IPS-NIHi7 (cell line): ENCODE results near the gene JUP.

Experiments used
- DNase-seq: peaks from one replicate; pipeline ENCODE4 v3.0.0; 2012; ENCODE audit warnings: mixed read lengths; ENCODE audit errors: extremely low spot score

The JUP gene

GRCh38 chr17:41810659-41811548 lies 24.4 kb upstream of the JUP start:
- DNase-seq = no peak

DNA sequence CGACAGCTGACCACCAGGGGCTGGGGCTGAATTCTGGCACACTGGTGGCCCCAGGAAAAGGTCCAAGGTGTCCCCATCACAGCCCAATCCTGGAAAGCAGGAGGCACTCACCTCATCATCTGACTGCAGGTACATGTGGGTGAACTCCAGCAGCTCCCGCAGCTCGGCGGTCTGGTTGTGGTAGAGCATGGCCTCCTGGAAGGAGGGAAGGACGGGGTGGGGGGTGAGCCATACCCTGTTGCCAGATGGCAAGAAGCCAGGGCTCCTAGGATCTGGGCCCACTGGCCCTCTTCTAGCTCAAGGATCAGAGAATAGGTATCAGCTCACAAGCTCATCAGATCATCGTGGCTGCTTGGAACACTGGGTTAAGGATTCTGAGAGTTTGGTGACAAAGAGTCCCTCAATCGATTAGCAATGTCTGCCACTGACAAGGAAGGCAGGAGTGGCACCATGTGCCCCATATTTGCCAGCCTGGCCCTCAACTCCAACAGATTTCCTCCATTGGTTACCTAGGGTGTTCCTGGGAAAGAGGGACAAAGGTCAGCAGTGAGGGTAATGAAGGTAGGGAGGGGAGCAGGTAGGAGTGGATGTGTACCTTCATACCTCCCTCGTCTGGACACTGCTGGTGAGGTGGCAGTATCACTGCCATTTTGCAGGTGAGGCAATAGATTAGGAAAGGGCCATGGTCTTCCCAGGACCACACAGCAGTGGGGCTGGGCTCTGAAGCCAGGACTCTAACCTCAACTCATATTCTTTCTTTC lies 20.4 kb upstream of the JUP start:
- DNase-seq = no peak

DNA sequence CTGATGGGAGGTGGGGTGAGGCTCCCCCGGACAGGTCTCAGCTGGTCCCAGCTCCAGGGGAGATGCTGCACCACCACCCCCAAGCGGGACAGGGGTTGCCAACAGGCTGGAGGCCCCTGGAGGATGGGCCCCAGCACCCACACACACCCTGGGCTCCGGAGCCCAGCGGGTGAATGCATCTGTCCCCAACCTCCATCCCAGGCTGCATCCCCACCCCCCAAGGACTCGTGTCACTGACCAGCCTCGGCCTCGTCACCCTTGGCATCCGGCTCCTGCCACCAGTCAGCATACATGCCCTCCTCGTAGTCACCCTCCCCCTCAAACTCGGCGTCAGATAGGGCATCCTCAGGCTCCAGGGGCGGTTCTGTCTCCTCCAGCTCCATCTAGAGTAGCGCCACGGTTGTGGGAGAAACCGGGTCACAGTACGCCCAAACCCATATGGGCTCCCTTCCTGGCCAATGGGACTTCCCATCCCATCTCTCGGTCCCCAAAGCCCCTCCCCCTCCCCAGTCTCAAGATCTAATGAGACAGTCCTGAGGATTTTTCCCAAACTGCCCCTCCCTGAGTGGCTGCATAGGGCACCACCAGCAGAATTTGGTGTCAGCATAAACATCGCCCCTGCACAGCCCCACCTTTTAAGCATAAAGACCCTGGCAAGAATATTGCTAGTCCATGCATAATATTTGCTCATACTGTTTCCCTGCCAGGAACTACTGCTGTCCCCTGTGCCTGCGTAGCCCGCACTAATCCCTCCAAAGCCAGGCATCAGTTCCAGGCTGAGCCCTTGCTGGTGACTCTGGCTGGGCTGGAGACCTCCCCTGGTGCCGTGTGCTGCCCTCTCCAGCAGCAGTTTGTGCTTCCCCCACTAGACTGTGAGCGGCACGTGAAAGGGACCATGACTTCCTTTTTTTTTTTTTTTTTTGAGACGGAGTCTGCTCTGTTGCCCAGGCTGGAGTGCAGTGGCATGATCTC lies 16.8 kb upstream of the JUP start:
- DNase-seq = no peak

DNA sequence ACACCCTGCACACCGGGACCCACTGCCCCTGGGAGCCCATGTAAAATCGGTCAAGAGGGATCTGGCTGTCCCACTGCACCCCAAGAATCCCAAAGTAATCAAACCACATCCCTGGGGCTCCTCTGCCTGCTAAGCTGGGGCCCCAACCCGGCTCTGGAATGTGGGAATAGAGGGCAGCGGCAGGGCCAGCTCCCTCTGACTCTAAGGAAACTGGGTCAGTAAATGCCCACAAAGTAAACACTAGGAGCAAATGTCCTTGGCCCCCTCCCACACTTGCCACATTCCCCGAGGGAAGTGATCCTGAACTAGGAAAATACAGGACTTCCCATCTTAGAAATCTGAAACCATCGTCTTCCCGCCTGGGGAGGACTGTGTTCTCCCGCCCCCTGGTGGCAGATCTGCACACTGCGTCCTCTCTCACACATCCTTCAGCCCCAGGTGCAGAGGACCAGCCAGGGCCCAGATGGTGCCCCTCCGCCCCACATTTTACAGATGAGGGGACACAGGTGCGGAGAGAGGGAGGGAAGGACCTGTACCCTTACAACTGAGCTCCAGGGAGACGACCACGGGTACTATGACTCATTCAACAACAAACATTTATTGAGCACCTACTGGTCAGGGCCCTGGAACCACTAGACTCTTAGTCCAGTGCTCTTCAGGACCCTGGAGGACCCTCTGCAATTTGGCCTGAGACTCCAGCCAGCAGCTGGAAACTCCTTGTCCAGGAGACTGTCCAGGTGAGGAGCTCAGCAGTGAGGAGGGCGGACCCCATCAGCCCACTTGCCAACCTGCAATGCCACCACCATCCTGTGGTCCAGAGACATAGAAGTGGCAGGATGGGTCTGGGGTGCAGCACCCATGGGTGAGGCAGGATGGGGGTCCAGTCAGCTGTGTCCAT lies 15.1 kb upstream of the JUP start:
- peak; percentile 79 for DNase-seq

DNA sequence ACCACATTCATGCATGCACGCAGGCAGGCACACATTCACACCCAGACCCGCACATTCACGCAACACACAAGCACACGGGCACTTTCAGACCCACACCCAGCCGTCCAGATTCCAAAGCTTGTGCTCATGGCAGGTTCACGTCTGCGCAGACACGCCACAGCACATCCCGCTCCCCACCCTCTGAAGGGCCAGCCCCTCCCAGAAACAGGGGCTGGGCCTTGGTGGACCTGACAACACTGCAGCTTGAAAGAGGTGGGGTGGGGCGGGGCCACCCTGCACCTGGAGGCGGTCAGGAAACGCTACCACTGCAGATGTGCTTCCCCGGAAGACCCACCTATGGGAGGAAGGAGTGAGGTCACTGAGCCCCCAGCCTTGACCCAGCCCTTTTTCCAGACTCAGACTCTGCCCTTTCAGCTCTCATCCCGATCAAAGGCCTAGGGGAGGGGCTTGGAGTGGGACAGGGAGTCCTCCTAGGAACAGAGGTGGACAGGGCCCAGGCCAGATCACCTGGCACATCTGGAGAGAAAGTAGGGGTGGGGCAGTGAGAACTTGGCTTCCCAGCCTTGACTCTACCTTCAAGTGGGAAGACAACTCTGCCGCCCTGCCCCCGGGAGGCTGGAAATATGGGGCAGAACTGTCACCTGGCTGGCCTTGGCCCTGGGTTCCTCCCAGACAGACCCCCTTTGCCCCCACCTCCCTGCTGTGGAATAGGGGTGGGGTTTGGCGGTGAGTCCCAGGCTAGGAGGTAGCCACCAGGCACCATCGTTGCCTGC lies 14.3 kb upstream of the JUP start:
- peak; percentile 83 for DNase-seq

DNA sequence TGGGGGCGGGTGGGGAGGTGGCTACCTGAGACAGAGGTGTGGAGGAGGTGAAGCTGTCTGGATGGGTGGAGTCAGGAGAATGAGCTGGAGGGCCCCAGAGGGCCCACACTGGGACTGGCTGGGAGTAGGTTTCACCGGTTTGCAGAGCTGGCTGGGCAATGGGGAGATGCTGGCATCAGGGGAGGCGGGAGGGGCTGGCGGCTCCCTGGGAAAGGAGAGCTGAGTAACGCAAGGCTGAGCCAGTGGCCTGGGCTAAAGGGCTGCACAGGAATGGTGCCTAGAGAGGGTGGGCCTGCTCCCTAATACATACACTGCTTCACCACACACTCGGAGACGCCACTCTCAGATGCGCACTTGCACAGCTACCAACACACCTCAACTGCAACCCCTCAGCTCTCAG lies 12.9 kb upstream of the JUP start:
- no peak for DNase-seq

DNA sequence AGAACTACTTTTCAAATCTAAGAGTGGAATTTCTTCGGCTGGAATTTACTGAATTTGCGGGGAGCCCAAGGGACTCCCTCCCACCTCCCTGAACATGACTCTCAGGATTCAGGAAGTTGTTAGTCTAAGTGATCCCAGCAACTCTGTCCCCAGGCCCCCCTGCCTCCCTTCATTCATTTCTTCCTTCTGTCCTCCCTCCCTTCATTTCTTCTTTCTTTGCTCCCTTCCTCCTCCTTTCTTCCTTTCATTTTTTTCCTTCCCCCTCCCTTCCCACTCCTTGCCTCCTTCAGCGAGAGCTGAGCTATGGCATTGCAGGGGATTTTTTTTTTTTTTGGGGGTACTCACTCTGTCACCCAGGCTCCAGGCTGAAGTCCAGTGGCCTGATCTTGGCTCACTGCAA lies 10.9 kb upstream of the JUP start:
- no peak for DNase-seq

GRCh38 chr17:41796121-41796895 lies 9.8 kb upstream of the JUP start:
- no peak for DNase-seq

- no peak for DNase-seq
Observed at GRCh38 chr17:41794540-41794975, 8.0 kb upstream of the JUP start.

DNA sequence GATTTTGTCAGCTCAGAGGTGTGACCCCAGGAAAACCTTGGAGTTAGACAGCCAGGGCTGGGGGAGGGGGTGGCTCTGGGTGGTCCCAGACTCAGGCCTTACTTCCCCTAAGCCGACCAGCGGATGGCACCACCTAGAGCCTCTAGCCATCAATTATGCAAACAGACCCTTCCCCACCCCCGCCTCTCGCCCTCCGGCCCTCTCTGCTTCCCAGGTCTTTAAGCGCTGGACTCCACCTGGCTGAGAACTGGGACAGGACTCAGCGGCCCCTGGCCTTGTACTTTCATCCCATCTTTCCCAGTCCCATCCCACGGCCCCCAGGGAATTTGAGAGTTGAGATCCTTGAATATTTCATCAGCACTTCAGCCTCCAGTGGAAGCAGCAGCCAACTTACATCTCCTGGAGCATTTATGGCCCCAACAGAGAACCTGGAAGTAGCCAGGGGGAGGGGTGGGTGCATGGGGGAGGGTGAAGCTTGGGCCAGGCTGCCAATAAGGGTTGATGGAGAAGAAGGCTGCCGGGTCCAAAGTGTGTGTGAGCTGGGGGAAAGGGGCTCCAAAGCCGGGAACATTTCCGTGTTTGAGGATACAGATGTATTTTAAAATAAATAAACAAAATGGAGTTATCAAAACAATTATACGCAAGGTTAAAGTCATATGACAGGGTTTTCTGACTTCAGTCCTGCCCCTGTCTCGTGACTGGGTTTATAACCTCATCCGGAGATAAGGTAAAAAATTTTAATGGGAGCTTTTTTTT lies 7.5 kb upstream of the JUP start:
- peak; percentile 67 for DNase-seq

- DNase-seq = no peak
Observed at GRCh38 chr17:41792845-41793783, 6.6 kb upstream of the JUP start.

- no peak for DNase-seq
Observed at GRCh38 chr17:41787021-41787418, 509 bp upstream of the JUP start.

GRCh38 chr17:41785859-41786226 lies 668 bp downstream of the JUP start:
- DNase-seq = no peak

GRCh38 chr17:41785091-41785858 lies 1.2 kb downstream of the JUP start:
- peak; percentile 76 for DNase-seq

GRCh38 chr17:41784207-41784744 lies 2.2 kb downstream of the JUP start:
- peak; percentile 75 for DNase-seq

DNA sequence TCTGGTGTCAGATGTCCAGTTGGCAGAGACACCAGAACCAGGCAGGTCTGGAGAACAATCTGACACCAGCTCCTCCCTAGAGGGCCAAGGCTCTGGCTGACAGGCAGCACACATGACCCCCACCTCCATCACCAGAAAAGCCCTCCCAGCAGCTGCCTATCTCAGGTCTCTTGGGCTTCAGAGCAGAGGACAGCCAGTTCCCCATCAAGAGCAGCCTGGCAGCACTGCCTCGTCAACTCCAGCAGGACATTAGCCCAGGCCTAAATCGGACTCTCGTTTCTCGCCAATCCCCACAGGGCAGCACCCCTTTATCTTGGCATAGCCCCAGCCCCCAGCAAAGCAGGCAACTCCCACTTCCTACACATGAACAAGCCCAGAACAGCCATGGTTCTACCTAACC lies 4.4 kb downstream of the JUP start:
- DNase-seq = no peak
